Esophagus muscularis mucosa (tissue), 4 donors: Measurements from ENCODE around the gene MATK. TPM values are rescaled to one million over a fixed set of nuclear protein-coding genes. Genes with fewer than 3 reads are reported as not detected.

Source experiments
- DNase-seq: peaks from one replicate; pipeline ENCODE4 v3.0.0-alpha.2; 2017; ENCODE audit errors: extremely low spot score
- H3K27ac ChIP-seq, 4 donors: fragments of 200-600 bp; sonication (generic); replicated peaks in 1 of 4; 1 replicate in 3 of 4; 2 replicates in 1 of 4; pipeline ENCODE4 v1.5.1; 2016 to 2019; ENCODE audit warnings: mild to moderate bottlenecking in 1 of 4
- H3K27me3 ChIP-seq, 4 donors: fragments of 200-600 bp; sonication (generic); one replicate each; pipeline versions ENCODE4 v1.5.1 to v1.6.0; 2016 to 2019
- H3K36me3 ChIP-seq, 4 donors: fragments of 200-600 bp; sonication (generic); one replicate each; pipeline ENCODE4 v1.5.1; 2016 to 2019
- H3K4me1 ChIP-seq, 4 donors: fragments of 200-600 bp; sonication (generic); one replicate each; pipeline ENCODE4 v1.5.1; 2016 to 2019
- H3K4me3 ChIP-seq, 4 donors: fragments of 200-600 bp; sonication (generic); 1 replicate in 2 of 4; 2 replicates in 2 of 4; pipeline ENCODE4 v1.5.1; 2016 to 2019; ENCODE audit warnings: mild to moderate bottlenecking in 4 of 4, moderate library complexity in 1 of 4
- H3K9me3 ChIP-seq, 4 donors: fragments of 200-600 bp; sonication (generic); 1 replicate in 3 of 4; 2 replicates in 1 of 4; pipeline ENCODE4 v1.5.1; 2016 to 2019
- CTCF ChIP-seq, 3 experiments: fragments of 200-600 bp in 2 of 3; fragments of 450-650 bp in 1 of 3; sonication (generic) in 2 of 3; IDR thresholded peaks; one replicate each; pipeline ENCODE4 v1.5.1; 2017 to 2019; ENCODE audit warnings: antibody characterized with exemption in 3 of 3, mild to moderate bottlenecking in 2 of 3, moderate library complexity in 1 of 3
- EP300 ChIP-seq: sonication (generic); formaldehyde crosslinking; IDR thresholded peaks from one replicate; pipeline ENCODE4 v1.6.1; 2017; ENCODE audit warnings: antibody characterized with exemption
- POLR2A ChIP-seq: fragments of 450-650 bp; IDR thresholded peaks from one replicate; pipeline ENCODE4 v1.6.1; 2017; ENCODE audit warnings: antibody characterized with exemption, moderate library complexity, mild to moderate bottlenecking, low read depth
- POLR2AphosphoS5 ChIP-seq, 2 donors: sonication (generic); formaldehyde crosslinking; IDR thresholded peaks; one replicate each; pipeline ENCODE4 v1.6.1; 2017; ENCODE audit warnings: antibody characterized with exemption in 2 of 2
- WGBS: methylation state at CpG from one replicate; pipeline ENCODE4 v1.1.5; 2018; 5-methylcytosine and 5-hydroxymethylcytosine counted together
- intact Hi-C: fragments of 100-400 bp; cut with DNase I; formaldehyde crosslinking; loops from one replicate; pipeline ENCODE4 v1.15.1; 2023
- total RNA-seq, 4 donors: library from RNA; depleted of rRNA; stranded (reverse); fragments of >200 nt; gene quantifications; one replicate each; pipeline versions ENCODE4 v1.1.0 to v1.2.1, GENCODE V29; 2016

Gene MATK
- 1 to 10 TPM in 3 of 4 donors, under 1 TPM in 1; 0.13 to 2.9 (median 1.8) TPM for total RNA-seq

- peak within 1 kb of the TSS; percentile 20 to 44 (median 38) for H3K4me3 ChIP-seq
- peaks cover 8 to 20% (median 17%) of the 10 kb centered on the region in 4 donors for H3K9me3 ChIP-seq
- no peak for DNase-seq
- H3K4me1 ChIP-seq: peaks cover 5 to 14% (median 9%) of the 10 kb centered on the region in 4 donors
- peaks cover 0 to 68% (median 14%) of the 10 kb centered on the region in 4 donors for H3K27me3 ChIP-seq
- WGBS: 7% methylated on average over 29 of the region's 101 CpGs
- intact Hi-C loops: no loop called here
- no peak within 1 kb of the TSS for H3K27ac ChIP-seq
- H3K36me3 ChIP-seq: no peaks in the 10 kb centered on the region
- TF ChIP-seq POLR2A (no peak), EP300 (no peak), POLR2AphosphoS5 (IDR thresholded peaks at IDR 0.05) (no peak), CTCF (IDR thresholded peaks at IDR 0.05) (no peak)
Measured at GRCh38 chr19:3785938-3786824, at the start of gene MATK. MATK (minus strand) TSS chr19:3786381; CDS start chr19:3785135, 1,246 bp downstream.

GRCh38 chr19:3835055-3835435, 48.9 kb upstream of the MATK start:
- peaks cover 0 to 40% (median 0%) of the 10 kb centered on the region in 4 donors for H3K27me3 ChIP-seq
- 94% methylated on average over 9 of the region's 9 CpGs for WGBS
- no peak overlapping the region for H3K4me3 ChIP-seq
- no peaks in the 10 kb centered on the region for H3K9me3 ChIP-seq
- no peaks in the 10 kb centered on the region for H3K4me1 ChIP-seq
- H3K36me3 ChIP-seq: no peaks in the 10 kb centered on the region
- intact Hi-C loops: no loop called here
- no peak for TF ChIP-seq EP300
- TF ChIP-seq POLR2A: no peak
- TF ChIP-seq CTCF (IDR thresholded peaks at IDR 0.05): no peak
- no peak for TF ChIP-seq POLR2AphosphoS5 (IDR thresholded peaks at IDR 0.05)
- no peak for DNase-seq
- no peak overlapping the region for H3K27ac ChIP-seq

GRCh38 chr19:3834349-3835054, 48.3 kb upstream of the MATK start:
- intact Hi-C loops: no loop called here
- Histone ChIP-seq H3K27me3 (peaks cover 0 to 40% (median 0%) of the 10 kb centered on the region in 4 donors), H3K4me1 (no peaks in the 10 kb centered on the region), H3K27ac (no peak overlapping the region), H3K9me3 (no peaks in the 10 kb centered on the region), H3K36me3 (no peaks in the 10 kb centered on the region), H3K4me3 (no peak overlapping the region)
- DNase-seq: no peak
- TF ChIP-seq POLR2AphosphoS5 (IDR thresholded peaks at IDR 0.05) (no peak), EP300 (no peak), POLR2A (no peak), CTCF (IDR thresholded peaks at IDR 0.05) (no peak)
- 90% methylated on average over 29 of the region's 35 CpGs for WGBS

- no peak for DNase-seq
- 67% methylated on average over 25 of the region's 34 CpGs for WGBS
- Histone ChIP-seq H3K27me3 (peaks cover 0 to 40% (median 0%) of the 10 kb centered on the region in 4 donors), H3K4me3 (no peak overlapping the region), H3K9me3 (no peaks in the 10 kb centered on the region), H3K4me1 (no peaks in the 10 kb centered on the region), H3K36me3 (no peaks in the 10 kb centered on the region), H3K27ac (no peak overlapping the region)
- no peak for TF ChIP-seq CTCF (IDR thresholded peaks at IDR 0.05)
- no peak for TF ChIP-seq POLR2A
- no peak for TF ChIP-seq POLR2AphosphoS5 (IDR thresholded peaks at IDR 0.05)
- no peak for TF ChIP-seq EP300
- intact Hi-C loops: no loop called here
Measured at GRCh38 chr19:3833578-3834348, 47.6 kb upstream of the MATK start.
